HL-60/S4 treated with retinoic acid at 250 ng/mL for 4 days and 3 days (cell line): Measurements from ENCODE around the gene CIZ1.
"Not testable (repeated sequence)": the region's sequence is repeated elsewhere in the genome, so short reads cannot be mapped to it uniquely, and the experiment has no call there.

Experiments
- in situ Hi-C: fragments of 300-500 bp; cut with MboI; formaldehyde crosslinking; loops from 2 replicates; pipeline ENCODE4 v1.7.0; 2022; ENCODE audit warnings: low sequenced_read_pairs

CIZ1 gene

DNA sequence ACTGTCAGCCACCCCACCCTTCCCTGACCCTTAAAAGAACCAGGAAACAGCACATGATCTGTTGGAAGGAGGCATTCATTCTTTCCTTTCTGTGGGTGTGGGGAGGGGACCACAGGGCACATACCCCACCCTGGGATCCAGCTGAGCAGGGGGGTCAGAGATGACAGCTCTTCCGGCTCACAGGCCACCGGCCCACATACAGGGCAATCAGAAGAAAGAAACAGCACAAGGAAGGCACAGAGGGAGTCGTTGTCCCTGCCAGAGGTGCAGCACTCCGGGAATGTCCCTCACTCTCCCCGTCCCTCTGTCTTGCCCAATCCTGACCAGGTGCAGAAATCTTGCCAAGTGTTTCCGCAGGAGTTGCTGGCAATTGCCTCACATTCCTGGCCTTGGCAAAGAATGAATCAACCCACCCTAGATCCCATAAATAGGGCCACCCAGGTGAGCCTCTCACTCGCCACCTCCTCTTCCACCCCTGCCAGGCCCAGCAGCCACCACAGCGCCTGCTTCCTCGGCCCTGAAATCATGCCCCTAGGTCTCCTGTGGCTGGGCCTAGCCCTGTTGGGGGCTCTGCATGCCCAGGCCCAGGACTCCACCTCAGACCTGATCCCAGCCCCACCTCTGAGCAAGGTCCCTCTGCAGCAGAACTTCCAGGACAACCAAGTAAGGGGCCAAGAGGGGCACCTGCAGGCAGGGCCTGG lies 42.2 kb downstream of the CIZ1 start, which contains the start of gene LCN2:
LCN2 (plus strand) TSS at position 453 of the 701 bp plus-strand sequence; CDS start at position 526, 73 bp downstream.
- in situ Hi-C loops = no loop called here

DNA sequence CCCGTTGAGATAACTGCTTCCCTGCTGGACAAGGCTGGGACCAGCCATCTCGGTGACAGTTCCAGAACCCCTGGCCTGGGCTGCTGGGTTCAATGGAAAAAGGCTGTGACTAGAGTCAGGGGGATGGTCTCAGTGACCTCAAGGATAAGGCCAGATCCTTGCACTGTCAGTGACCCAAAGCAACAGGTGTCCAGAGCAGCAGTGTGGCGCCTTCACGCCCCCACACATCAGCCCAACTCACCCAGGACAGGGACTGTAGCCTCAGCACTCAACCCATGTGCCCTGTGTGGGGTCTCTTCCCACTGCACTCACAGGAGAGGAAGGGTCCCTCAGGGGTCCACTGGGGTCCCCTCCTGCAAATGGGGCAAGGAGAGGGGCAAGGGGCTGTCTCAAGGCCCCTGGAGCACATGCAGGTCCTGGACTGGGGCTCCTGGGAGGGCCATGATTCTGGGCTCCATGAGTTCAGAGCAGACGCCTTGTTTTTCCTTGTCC lies 42.8 kb downstream of the CIZ1 start:
- in situ Hi-C loops = no loop called here

DNA sequence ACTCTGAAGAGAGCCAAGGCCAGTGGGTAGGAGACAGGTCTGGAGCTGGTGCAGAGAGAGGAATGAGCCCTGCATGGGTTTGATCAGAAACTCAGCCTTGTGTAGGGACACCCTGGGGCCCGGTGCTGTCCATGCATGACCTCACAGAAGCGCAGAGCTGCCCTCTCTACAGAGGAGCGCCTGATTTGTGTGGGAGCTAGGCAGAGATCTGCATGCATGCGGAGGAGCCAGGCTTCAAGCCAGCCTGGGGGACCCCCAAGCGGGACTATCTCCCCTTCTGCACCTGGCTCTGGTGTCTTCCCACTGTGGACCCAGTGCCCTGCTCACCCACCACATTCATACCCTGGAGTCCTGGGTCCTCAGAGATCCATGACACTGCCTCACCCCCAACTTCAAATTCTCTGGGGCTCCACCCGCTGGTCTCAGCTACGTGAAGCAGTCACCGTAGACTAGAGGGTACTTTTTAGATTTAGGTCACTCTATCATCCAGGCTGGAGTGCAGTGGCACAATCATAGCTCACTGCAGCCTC lies 44.7 kb downstream of the CIZ1 start:
- in situ Hi-C loops = no loop called here

DNA sequence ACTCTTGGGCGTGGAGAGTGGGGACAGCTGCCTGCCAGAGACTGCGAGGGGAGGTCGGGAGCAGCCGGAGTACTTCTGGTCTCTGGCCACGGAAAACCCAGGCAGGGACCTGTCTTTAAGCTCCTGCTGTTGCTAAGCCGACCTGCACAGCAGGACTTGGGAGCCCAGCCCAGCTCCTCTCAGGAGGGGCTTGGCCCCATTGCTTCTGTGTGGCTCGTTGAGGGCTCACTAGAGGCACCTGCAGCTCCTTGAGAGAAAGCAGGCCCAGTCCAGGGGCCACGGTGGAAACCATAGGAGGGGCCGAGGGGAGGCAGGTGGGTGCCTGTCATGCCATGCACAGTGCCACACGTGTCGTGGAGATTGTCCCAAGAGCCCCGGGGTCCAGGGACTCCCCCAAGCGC lies 45.4 kb downstream of the CIZ1 start:
- in situ Hi-C loops = no loop called here

DNA sequence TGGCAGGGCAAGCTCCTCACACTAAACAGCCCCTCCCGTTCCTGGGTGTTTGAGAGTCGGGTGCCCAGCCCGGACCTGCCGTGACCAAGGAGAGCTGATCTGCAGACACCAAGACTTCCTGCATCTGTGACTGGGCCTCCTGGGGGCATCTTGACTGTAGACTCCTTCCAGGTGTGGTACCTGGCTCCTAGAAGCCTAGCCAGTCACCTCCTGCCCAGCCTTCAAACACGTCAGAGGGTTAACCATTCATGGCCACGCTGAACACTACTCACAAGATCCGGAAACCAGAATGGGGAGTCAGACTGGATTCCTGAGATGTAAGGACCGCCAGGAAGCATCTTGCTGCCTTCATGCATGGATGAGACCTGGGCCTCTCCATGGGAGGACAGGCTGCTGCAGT lies 45.8 kb downstream of the CIZ1 start:
- in situ Hi-C loops = no loop called here

DNA sequence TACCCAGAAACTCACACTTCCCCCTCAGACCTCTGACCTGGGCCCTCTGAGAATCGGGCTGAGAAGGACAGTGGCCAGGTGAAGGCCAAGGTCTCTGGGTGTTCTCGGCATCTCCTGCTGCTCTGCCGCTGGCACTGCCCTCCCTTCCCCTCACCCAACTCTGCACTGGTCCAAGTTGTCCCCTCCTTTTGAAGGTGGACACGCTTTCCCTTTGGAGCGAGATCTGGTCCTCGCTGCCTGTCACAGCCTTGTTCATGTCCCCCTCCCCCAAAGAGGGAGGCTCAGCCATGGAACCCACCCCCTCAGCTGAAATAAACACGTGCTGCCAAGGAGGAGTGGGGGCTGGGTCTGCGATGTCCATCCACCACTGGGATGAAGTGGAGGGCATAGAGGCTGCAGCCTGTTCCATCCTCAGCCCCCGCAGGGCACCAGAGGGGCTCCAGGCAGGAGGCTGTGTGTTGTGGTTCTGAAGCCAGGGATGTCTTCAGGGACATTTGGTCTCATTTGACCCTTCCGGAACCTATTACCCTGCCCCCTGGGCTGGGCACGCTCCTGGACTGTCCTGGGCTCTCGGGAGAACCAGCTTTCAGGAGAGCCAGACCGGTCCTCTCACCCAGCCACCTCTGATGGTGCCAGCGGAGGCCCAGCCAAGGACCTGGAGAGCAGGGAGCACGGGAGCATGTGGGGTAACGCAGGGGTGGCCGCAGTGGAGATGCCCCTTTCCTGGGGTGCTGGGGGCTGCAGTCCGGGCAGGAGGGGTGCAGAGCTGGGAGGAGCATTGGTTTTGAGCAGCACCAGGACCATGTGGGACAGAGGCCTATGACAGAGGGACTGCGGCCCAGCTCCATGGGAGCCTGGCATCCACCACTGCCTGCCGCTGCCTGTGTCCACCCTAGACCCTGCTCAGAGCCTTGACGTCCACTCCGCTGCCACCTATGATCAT lies 46.9 kb downstream of the CIZ1 start:
- in situ Hi-C loops = no loop called here

DNA sequence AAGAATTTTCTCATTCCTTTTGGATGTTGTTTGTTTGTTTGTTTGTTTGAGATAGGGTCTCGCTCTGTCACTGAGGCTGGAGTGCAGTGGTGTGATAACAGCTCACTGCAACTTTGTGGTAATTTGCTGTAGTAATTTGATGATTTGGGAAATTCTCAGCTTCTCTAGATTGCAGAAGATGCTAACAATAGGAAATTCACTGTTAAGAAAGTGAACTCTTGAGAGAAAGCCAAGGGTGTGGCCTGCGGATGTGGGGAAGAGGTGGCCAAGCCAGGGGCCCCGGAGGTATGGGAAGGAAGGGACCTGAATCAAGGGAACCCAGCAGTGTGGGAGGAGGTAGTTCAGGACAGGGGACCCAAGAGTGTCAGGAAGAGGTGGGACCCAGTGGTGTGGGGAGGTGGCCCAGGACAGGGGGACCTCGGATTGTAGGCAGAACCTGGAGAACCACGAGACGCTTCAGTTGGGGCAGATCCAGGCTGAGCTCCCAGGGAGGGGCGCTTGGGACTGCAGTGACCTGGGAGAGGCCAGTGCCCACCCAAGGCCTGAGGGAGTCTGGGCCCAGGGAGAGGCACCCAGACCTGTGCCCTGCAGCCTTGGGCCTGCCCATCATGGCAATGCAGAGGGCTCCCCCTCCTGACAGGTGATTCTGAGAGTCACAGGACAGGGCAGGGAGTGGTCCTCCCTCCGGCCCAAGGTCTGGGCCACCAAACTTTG lies 47.7 kb downstream of the CIZ1 start:
- in situ Hi-C loops = no loop called here

DNA sequence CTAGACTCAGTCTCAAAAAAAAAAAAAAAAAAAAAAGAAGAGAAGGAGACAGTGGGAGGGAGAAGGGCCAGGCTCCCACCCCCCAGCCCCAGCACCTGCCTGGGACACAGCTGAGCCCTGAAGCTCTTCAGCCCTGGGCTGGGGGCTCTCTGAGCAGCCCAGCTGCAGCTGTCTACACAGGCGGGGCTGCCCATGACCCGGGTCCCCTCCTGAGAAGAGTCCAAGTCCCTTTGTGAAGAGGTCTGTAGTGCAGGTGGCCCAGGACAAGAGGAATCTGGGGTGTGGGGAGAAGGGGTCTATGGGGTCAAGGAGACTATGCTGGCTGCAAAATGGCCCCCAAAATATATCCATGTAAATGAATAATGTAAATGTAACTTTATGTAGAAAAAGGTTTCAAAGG lies 48.8 kb downstream of the CIZ1 start:
- in situ Hi-C loops = no loop called here

DNA sequence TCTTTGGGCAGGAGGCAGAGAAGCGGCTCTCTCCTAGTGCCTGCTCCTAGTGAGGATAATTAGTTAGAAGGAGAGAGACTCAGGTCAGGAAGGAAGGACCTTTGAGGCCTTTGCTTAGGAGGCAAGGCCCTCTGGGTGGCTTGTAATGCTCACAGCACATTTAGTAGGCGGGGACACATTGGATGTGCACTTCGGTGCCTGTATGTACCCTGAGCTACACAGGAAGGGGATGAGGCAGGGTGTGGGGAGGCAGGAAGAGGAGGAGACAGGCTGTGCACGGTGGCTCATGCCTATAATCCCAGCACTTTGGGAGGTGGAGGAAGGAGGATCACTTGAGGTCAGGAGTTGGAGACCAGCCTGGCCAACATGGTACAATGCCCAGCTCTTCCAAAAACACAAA lies 49.3 kb downstream of the CIZ1 start:
- in situ Hi-C loops = no loop called here

DNA sequence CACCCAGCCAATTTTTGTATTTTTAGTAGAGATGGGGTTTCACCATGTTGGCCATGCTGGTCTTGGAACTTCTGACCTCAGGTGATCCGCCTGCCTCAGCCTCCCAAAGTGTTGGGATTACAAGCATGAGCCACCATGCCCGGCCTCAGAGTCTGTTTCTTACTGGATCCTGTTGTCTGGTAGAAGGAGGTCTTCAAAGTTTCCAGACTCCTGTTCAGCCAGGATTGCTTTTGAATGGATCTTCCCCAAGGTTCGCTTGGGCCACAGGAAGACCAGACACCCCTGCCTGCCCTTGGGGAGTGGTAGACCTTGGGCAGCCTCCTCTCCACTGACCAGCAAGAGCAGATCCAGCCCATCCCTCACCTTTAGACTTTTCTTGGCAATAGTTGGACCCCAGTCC lies 49.8 kb downstream of the CIZ1 start:
- in situ Hi-C loops = no loop called here

DNA sequence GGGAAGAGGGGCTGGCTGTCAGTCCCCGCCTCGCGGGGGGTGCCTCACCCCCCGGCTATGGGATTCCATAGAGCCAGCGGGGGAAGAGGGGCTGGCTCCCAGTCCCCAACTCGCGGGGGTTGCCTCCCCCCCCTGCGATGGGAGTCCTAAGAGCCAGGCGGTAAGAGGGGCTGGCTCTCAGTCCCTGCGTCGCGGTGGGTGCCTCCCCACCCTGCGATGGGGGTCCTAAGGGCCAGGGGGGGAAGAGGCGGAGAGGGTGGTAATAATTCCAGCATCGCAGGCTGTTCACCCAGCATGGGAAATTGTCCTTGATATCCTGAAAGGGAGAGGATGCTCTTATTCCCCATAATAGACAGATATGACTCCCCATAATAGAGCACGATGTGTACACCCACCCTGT lies 51.8 kb downstream of the CIZ1 start:
- in situ Hi-C loops = no loop called here

DNA sequence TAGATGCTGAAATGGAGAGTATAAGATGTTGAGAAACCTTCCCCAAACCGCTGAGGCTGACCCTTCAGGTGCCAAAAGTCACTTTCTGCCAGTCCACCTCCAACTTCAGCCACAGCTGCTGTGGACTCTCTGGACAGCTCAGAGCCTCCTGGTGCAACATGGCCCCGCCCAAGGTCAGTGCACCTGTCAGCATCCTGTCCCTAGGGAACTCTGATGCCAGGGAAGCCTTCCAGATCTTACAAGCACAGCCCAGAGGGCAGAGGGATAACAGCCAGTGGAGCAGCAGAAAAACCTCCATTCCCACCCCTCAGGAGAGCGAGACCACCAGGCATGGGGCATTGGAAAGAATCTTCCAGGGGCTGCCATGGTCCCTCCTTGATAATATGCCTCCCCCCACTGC lies 53.4 kb downstream of the CIZ1 start:
- in situ Hi-C loops = no loop called here

DNA sequence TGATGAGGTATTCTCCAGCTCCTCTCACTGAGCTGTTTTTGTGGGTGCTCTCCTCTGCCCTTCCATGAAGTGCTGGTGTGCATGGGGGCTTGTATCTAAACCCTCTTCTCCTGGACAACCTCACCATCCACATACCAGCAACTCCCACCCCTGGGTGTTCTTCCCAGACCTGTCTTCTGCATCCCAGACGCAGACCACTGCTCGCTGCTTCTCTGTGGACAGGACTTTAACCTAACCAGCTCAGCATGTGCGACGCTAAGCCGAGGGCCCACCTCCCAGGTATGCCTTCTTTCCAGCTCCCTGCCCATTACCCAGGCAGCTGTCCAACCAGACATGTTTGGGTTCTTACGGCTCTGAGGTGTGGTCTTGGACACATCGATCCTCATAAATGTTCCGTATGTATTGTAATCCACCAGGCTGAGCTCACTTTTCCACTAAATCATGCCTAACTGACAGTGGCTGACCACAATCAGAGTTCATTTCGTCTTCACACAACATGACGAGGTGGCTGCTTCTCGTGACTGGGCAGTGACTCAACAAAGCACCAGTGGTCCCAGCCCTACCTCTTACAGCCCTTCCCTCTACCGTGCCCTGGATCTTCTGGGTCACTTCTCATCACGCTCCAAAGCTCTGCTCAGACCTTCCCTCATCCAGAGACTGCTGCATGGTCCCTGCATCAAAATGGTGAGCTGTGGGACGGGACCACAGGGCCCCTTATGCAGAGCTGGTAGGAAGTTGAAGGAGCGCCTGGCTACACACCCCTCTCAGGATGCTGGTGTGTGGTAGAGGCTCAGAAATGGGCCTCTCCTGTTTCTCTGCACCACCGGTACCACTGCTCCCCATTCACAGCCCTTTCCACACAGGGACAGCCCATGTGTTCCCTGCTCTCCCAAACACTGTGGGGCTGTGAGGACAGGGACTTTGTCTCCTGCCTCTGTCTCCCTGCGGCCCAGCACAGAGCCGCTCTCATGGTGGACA lies 54.3 kb downstream of the CIZ1 start:
- in situ Hi-C loops = no loop called here

DNA sequence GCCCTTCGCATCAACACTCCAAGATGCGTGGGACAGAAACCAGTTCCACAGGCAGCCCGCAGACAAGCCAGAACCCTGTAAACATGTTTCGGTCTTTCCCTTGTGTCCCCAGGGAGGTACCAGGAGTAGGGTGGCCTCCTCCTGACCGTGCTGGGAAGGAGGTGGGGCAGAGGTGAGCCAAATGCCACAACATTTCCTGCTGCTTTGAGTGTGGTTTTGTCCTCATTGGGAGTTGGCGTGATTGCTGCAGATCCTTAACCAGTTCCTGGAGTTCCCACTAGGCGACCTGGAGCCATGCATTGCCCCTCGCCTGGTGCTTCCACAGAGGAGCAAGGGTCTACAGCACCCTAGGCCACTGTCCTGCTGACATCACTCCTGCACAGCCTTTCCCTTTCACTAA lies 55.8 kb downstream of the CIZ1 start:
- in situ Hi-C loops = not testable (repeated sequence)

DNA sequence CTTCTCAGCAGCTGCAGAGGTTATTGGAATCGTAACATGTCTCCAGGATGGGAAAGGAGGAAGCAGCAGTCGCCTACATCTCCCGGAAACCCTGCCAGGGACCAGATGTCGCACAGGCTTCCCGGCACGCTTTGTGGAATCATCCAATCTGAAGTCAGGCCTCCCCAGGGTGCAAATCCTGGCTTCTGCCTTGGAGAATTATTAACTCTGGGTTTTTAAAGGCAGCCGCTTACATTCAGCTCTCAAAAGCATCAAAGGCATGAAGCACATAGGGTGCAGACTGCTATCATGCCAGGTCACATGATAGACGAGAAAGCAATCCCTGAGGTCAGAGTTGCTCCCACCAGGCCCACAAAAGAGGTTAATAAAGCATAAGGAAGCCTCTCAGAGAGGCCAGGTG lies 59.2 kb downstream of the CIZ1 start:
- in situ Hi-C loops = not testable (repeated sequence)

DNA sequence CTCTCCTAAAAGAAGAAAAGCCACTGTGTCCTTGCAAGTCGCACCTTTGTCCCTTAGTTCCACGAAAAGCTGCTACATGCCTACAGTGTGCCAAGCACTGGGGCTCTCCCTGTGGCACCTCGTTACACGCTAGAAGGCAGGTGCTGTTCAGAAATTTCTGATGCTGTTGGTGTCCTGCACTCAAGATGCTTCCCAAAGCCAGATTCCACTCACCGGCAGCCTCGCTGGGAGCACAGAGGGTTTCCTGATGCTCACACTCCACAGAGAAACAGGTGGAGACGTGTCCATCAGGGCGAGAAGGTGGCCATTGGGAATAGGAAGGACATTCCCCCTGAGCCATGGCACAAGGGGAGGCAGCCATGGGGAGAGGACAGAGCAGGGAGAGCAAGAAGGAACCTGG lies 60.0 kb downstream of the CIZ1 start:
- in situ Hi-C loops = not testable (repeated sequence)

DNA sequence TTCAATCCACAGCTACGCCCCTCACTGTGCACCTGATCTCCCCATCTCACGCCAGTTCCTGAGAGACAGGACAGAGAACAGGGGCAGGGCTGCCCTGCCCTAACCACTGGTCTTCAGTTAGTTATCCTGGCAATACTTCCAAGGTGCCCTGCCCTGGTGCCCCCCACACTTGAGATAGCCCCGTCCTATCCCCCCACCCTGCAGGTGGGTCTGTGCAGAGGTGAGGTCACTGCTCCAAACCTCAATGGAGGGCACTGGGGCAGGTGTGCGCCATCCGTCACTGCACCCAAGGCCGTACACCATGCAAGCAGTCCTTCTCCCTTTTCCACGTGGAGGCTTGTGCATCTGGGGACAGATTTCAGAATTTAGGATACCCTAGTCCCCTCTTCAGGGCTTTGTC lies 60.7 kb downstream of the CIZ1 start:
- in situ Hi-C loops = not testable (repeated sequence)

DNA sequence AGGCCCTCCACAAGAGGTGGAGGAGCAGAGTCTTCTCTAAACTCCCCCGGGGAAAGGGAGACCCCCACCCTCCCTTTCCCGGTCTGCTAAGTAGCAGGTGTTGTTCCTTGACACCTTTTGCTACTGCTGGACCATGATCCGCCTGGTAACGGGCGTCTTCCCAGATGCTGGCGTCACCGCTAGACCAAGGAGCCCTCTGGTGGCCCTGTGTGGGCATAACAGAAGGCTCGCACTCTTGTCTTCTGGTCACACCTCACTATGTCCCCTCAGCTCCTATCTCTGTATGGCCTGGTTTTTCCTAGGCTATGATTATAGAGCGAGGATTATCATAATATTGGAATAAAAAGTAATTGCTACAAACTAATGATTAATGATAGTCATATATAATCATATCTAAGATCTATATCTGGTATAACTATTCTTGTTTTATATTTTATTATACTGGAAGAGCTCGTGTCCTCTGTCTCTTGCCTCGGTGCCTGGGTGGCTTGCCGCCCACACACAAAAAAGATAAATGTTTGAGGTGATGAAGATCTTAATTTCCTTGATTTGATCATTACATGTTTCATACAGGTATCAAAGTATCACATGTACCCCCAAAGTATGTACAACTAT lies 61.3 kb downstream of the CIZ1 start:
- in situ Hi-C loops = not testable (repeated sequence)

DNA sequence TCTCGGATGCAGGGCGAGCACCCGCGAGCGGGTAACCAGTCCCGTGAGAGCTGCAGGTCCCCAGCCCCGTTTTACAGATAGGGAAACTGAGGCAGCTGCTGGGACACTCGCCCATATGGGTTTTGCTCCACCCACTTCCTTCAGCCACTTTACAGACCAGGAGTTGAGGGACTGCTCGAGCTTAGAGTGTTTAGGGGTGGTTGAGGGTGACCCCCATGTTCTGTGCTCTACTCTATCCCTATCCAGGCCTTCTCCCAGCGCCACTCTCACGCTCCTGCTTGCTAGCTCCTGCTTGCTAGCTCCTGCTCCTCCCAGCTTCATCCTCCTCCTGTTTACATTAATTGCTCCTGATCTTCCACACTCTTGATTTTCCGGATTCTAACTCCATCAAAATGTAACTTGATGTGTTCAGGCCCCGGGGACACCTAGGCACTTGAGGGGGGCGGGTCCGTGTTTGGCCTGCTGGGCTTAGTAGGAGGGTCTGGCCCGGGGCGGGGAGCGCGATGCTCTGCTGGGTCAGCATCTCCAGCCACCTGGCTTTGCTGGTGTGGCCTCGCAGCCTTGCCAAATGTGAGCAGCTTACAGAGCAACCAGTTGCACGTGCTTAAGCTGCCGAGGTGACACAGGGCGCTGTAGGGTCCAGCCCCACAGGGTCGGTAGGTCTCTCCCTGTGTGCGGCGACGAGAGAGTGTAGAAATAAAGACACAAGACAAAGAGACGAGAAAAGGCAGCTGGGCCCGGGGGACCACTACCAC lies 62.4 kb downstream of the CIZ1 start:
- in situ Hi-C loops = no loop called here
